Ishikawa (cell line): ENCODE data around the gene WDR59.

Source experiments
- CEBPB ChIP-seq: IDR thresholded peaks from 2 replicates; pipeline ENCODE4 v1.6.1; 2012
- CREB1 ChIP-seq: IDR thresholded peaks from 2 replicates; pipeline ENCODE4 v1.6.1; 2012; ENCODE audit warnings: low read depth
- EGR1 ChIP-seq: IDR thresholded peaks from 2 replicates; pipeline ENCODE4 v1.6.1; 2012
- EP300 ChIP-seq: IDR thresholded peaks from 2 replicates; pipeline ENCODE4 v1.6.1; 2012; ENCODE audit warnings: borderline replicate concordance
- FOXM1 ChIP-seq: IDR thresholded peaks from 2 replicates; pipeline ENCODE4 v1.6.1; 2012; ENCODE audit warnings: low read depth, borderline replicate concordance
- NFIC ChIP-seq: IDR thresholded peaks from 2 replicates; pipeline ENCODE4 v1.6.1; 2012
- RAD21 ChIP-seq: IDR thresholded peaks from 2 replicates; pipeline ENCODE4 v1.6.1; 2012; ENCODE audit warnings: low read depth
- TAF1 ChIP-seq: IDR thresholded peaks from 2 replicates; pipeline ENCODE4 v1.6.1; 2012; ENCODE audit warnings: low read depth, mild to moderate bottlenecking
- TCF12 ChIP-seq: IDR thresholded peaks from 2 replicates; pipeline ENCODE4 v1.6.1; 2012; ENCODE audit warnings: low read depth
- TEAD4 ChIP-seq: IDR thresholded peaks from 2 replicates; pipeline ENCODE4 v1.6.1; 2012
- YY1 ChIP-seq: IDR thresholded peaks from 2 replicates; pipeline ENCODE4 v1.6.1; 2012; ENCODE audit warnings: low read depth
- ZBTB7A ChIP-seq: IDR thresholded peaks from 2 replicates; pipeline ENCODE4 v1.6.1; 2012; ENCODE audit warnings: low read depth
- TF ChIP-seq, protein P1 (sequence below): IDR thresholded peaks from 2 replicates; pipeline ENCODE4 v1.6.1; 2012
- TF ChIP-seq, protein P2 (sequence below): IDR thresholded peaks from 2 replicates; pipeline ENCODE4 v1.6.1; 2012; ENCODE audit warnings: low read depth, mild to moderate bottlenecking
- TF ChIP-seq, protein P3 (sequence below): IDR thresholded peaks from 2 replicates; pipeline ENCODE4 v1.6.1; 2012

The WDR59 gene

DNA sequence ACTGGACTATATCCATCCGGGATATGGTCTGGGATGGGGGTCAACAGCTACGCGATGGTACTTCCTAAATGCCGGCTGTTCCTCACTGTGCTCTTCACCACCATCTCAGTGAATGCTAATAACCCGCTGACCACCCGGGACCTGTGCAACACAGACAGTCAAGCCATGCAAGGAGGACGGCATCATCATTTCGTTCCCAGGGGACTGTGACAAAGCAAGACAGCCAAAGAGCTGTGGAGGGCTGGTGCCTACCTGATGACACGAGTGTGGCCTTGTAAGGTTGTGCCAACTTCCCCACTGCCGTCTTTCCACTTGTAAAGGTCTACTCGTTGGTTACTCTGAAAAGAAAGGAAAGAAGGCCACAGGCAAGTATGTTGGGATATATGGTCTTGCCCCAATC is 33.7 kb downstream of the WDR59 start:
- TF ChIP-seq NFIC (no peak), CEBPB (no peak), CREB1 (no peak), RAD21 (no peak), EGR1 (no peak), TAF1 (no peak), TCF12 (no peak), ZBTB7A (no peak), YY1 (no peak), TEAD4 (no peak), FOXM1 (no peak), EP300 (no peak)
- TF ChIP-seq, protein P1, sequence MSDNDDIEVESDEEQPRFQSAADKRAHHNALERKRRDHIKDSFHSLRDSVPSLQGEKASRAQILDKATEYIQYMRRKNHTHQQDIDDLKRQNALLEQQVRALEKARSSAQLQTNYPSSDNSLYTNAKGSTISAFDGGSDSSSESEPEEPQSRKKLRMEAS: no peak
- TF ChIP-seq, protein P2, sequence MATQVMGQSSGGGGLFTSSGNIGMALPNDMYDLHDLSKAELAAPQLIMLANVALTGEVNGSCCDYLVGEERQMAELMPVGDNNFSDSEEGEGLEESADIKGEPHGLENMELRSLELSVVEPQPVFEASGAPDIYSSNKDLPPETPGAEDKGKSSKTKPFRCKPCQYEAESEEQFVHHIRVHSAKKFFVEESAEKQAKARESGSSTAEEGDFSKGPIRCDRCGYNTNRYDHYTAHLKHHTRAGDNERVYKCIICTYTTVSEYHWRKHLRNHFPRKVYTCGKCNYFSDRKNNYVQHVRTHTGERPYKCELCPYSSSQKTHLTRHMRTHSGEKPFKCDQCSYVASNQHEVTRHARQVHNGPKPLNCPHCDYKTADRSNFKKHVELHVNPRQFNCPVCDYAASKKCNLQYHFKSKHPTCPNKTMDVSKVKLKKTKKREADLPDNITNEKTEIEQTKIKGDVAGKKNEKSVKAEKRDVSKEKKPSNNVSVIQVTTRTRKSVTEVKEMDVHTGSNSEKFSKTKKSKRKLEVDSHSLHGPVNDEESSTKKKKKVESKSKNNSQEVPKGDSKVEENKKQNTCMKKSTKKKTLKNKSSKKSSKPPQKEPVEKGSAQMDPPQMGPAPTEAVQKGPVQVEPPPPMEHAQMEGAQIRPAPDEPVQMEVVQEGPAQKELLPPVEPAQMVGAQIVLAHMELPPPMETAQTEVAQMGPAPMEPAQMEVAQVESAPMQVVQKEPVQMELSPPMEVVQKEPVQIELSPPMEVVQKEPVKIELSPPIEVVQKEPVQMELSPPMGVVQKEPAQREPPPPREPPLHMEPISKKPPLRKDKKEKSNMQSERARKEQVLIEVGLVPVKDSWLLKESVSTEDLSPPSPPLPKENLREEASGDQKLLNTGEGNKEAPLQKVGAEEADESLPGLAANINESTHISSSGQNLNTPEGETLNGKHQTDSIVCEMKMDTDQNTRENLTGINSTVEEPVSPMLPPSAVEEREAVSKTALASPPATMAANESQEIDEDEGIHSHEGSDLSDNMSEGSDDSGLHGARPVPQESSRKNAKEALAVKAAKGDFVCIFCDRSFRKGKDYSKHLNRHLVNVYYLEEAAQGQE: no peak
- TF ChIP-seq, protein P3, sequence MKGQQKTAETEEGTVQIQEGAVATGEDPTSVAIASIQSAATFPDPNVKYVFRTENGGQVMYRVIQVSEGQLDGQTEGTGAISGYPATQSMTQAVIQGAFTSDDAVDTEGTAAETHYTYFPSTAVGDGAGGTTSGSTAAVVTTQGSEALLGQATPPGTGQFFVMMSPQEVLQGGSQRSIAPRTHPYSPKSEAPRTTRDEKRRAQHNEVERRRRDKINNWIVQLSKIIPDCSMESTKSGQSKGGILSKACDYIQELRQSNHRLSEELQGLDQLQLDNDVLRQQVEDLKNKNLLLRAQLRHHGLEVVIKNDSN: no peak

DNA sequence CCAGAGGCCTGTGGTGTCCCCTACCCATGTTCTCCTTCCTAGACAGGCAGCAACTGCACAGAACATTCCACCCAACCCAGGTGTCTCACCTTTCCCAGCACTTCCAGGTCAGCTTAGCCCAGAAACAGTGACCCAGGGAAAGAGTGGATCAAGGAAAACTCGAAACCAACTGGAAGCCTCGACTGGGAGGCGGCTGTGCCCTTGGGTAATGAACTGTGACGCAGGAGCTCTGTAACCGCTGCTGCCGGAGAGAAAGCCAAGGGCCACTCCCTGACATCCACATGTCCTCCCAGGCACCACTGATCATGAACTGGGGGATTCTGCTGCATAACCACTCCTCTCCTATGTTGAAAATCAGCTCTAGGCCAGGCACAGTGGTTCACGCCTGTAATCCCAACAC is 34.4 kb downstream of the WDR59 start:
- TF ChIP-seq ZBTB7A (no peak), NFIC (no peak)
- TF ChIP-seq, protein P3: no peak
- TF ChIP-seq, protein P1: 0 out of 2 replicates have a peak, but pooled peaks have one; percentile 11

DNA sequence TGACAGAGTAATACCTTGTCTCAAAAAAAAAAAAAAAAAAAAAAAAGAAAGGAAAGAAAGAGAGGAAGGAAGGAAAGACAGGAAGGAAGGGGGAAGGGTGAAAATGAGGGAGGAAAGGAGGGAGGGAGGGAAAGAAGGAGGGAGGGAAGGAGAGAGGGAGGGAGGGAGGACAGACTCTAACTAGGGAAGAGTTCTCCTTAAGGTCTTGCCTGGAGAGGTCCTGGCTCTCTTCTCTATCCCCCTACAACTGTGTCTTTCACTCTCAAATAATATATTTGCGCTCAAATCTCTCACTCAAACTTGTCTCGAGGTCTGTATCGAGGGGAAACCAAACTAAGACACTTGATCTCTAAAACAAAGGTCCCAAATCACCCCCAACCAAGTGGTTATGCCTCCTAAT is 35.6 kb downstream of the WDR59 start:
- no peak for TF ChIP-seq CREB1
- TF ChIP-seq, protein P1: no peak
- TF ChIP-seq TEAD4: no peak
- TF ChIP-seq RAD21: no peak
- no peak for TF ChIP-seq TCF12
- no peak for TF ChIP-seq ZBTB7A
- no peak for TF ChIP-seq EP300
- no peak for TF ChIP-seq TAF1

DNA sequence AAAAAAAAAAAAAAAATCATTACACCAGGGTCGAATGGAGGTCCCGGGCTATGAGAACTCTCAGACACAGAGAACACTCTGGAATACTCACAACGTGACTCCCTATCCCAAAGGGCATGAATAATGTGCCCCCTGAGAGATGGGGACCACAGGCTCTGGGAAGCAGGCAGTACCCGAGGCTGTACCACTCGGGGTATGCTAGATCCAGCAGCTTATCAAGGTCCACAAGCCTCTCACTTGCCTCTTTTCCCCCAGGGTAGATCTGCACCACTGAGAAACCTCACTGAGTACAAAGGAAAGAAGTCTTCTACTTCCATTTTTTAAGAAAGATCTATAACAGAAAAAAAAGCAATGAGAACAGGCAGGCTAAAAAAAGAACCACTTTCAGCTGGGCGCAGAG is 40.5 kb downstream of the WDR59 start:
- no peak for TF ChIP-seq TAF1
- TF ChIP-seq EGR1: no peak
- no peak for TF ChIP-seq FOXM1
- no peak for TF ChIP-seq CREB1
- no peak for TF ChIP-seq TCF12
- no peak for TF ChIP-seq RAD21
- TF ChIP-seq, protein P1: no peak
- no peak for TF ChIP-seq TEAD4
- TF ChIP-seq, protein P2: no peak
- no peak for TF ChIP-seq NFIC

DNA sequence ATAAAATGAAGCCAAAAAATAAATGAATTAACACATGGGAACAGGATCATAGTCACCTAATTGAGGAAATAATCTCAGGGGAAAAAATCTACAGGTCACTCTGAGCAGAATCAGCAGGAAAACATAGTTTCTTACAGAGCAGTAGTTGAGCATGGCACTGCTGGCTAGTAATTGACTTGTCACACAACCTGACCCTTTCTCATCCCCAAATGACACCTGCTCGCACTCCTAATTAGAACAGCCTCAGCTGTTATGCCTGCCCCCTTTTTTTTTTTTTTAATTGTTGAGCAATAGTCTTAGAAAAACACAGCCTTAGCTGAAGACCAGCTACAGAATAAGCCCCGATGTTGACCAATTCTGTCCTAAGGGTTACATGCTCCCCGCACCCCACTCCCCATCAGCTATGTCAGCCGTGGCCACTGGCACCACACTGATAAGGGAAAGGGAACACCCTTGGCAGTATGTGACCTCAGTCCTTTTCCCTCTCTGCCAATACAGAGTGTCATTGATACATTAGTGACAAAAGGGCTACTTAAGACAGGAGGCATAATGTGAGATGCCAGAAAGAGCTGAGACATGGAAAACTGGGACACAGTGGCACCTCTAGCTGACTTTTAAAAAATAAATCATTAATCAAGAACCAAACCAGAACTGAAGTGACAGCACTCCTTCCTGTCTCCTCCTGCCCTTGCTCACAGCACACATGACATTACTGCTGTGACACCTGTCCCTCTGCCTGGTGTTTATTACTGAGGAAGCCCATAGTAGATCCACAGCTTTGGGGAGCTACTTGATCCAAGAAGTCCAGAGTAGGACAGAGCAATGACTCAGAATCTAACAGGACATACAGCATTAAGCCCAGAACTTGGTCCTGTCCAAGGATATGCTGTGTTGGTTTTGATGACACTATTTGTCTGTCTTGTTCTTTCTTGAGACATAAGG is 41.7 kb downstream of the WDR59 start:
- TF ChIP-seq RAD21: no peak
- TF ChIP-seq EP300: no peak
- no peak for TF ChIP-seq NFIC
- no peak for TF ChIP-seq TAF1

DNA sequence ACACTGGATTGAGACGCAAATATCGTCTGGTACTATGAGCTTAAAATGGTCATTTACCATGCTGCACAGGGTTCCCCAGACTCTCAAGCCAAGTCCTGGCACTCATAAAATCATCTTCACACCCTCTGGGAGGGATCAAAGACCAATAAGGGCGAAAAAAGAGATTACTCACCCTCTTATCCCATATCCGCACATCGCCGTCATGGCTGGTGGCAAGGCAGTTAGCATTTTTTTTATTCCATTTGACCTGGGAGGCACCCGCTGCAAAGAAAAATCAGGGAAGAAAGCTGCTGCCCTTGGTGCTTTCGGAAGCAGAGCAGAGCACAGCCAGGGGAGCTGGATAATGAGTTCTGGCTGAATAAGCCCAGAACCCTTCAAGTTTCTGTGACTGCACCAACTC is 42.4 kb downstream of the WDR59 start:
- TF ChIP-seq ZBTB7A: no peak
- TF ChIP-seq CEBPB: no peak
- no peak for TF ChIP-seq TEAD4
- TF ChIP-seq YY1: no peak
- TF ChIP-seq, protein P3: no peak
- TF ChIP-seq, protein P2: no peak
- no peak for TF ChIP-seq RAD21
- TF ChIP-seq EP300: no peak
- TF ChIP-seq, protein P1: no peak
- no peak for TF ChIP-seq EGR1
- TF ChIP-seq TAF1: no peak
- TF ChIP-seq NFIC: no peak
- TF ChIP-seq FOXM1: no peak
